Jurkat, Clone E6-1 (cell line): Measurements from ENCODE around the gene MB21D2. TPM values are rescaled to one million over a fixed set of nuclear protein-coding genes. Genes with fewer than 3 reads are reported as not detected.
"Not testable (repeated sequence)": the region's sequence is repeated elsewhere in the genome, so short reads cannot be mapped to it uniquely, and the experiment has no call there.

ENCODE experiments used
- DNase-seq: peaks from one replicate; pipeline ENCODE4 v3.0.0-alpha.2; 2011; ENCODE audit warnings: low read depth, low spot score
- H3K4me3 ChIP-seq: 2 replicates; pipeline ENCODE4 v1.5.1; 2011; ENCODE audit warnings: mild to moderate bottlenecking, low read length, control low read depth, moderate library complexity
- polyA plus RNA-seq: library from polyadenylated mRNA; unstranded; fragments of >200 nt; gene quantifications from one replicate; pipeline ENCODE4 v1.2.1, GENCODE V29; 2012; ENCODE audit warnings: missing spikeins; ENCODE audit not compliant: insufficient read length, insufficient read depth

MB21D2 gene
- 2.1 TPM for polyA plus RNA-seq

GRCh38 chr3:192917404-192918274 lies at the start of gene MB21D2:
MB21D2 (minus strand) TSS chr3:192917856; CDS start chr3:192917840, 16 bp downstream.
- peak within 1 kb of the TSS; percentile 87 for H3K4me3 ChIP-seq
- no peak for DNase-seq

GRCh38 chr3:192964959-192965719 lies 47.5 kb upstream of the MB21D2 start:
- not testable (repeated sequence) for DNase-seq

GRCh38 chr3:192959773-192960172 lies 42.1 kb upstream of the MB21D2 start:
- H3K4me3 ChIP-seq: no peak overlapping the region
- no peak for DNase-seq

More at GRCh38 chr3:192964959-192965719, 47.5 kb upstream of the MB21D2 start:
- H3K4me3 ChIP-seq: not testable (repeated sequence)

GRCh38 chr3:192958219-192958872 lies 40.7 kb upstream of the MB21D2 start:
- no peak overlapping the region for H3K4me3 ChIP-seq
- no peak for DNase-seq

- H3K4me3 ChIP-seq: no peak overlapping the region
- DNase-seq: no peak
Measured at GRCh38 chr3:192957441-192958021, 39.9 kb upstream of the MB21D2 start.

- DNase-seq: no peak
- no peak overlapping the region for H3K4me3 ChIP-seq
Measured at GRCh38 chr3:192953926-192954325, 36.3 kb upstream of the MB21D2 start.

GRCh38 chr3:192947421-192947820 lies 29.8 kb upstream of the MB21D2 start:
- H3K4me3 ChIP-seq: no peak overlapping the region
- DNase-seq: no peak

GRCh38 chr3:192943393-192943792 lies 25.7 kb upstream of the MB21D2 start:
- no peak for DNase-seq
- no peak overlapping the region for H3K4me3 ChIP-seq

- no peak overlapping the region for H3K4me3 ChIP-seq
Measured at GRCh38 chr3:192942625-192943024, 25.0 kb upstream of the MB21D2 start.

GRCh38 chr3:192940129-192940528 lies 22.5 kb upstream of the MB21D2 start:
- no peak for DNase-seq
- no peak overlapping the region for H3K4me3 ChIP-seq

More at GRCh38 chr3:192942625-192943024, 25.0 kb upstream of the MB21D2 start:
- no peak for DNase-seq

GRCh38 chr3:192935441-192935840 lies 17.8 kb upstream of the MB21D2 start:
- no peak for DNase-seq
- no peak overlapping the region for H3K4me3 ChIP-seq

- DNase-seq: no peak
- no peak overlapping the region for H3K4me3 ChIP-seq
Measured at GRCh38 chr3:192933779-192934460, 16.3 kb upstream of the MB21D2 start.

GRCh38 chr3:192933259-192933658 lies 15.6 kb upstream of the MB21D2 start:
- H3K4me3 ChIP-seq: no peak overlapping the region
- DNase-seq: no peak

GRCh38 chr3:192931825-192932224 lies 14.2 kb upstream of the MB21D2 start:
- no peak overlapping the region for H3K4me3 ChIP-seq
- no peak for DNase-seq

- no peak for DNase-seq
- H3K4me3 ChIP-seq: no peak overlapping the region
Measured at GRCh38 chr3:192930577-192930976, 12.9 kb upstream of the MB21D2 start.

- no peak overlapping the region for H3K4me3 ChIP-seq
- DNase-seq: no peak
Measured at GRCh38 chr3:192929755-192930547, 12.3 kb upstream of the MB21D2 start.

- DNase-seq: no peak
- no peak overlapping the region for H3K4me3 ChIP-seq
Measured at GRCh38 chr3:192929146-192929545, 11.5 kb upstream of the MB21D2 start.

GRCh38 chr3:192928720-192929119 lies 11.1 kb upstream of the MB21D2 start:
- no peak for DNase-seq
- H3K4me3 ChIP-seq: no peak overlapping the region
